ENCODE measurements around the gene MOGAT2.
"Not testable (repeated sequence)": the region's sequence is repeated elsewhere in the genome, so short reads cannot be mapped to it uniquely, and the experiment has no call there.

Gene MOGAT2

DNA sequence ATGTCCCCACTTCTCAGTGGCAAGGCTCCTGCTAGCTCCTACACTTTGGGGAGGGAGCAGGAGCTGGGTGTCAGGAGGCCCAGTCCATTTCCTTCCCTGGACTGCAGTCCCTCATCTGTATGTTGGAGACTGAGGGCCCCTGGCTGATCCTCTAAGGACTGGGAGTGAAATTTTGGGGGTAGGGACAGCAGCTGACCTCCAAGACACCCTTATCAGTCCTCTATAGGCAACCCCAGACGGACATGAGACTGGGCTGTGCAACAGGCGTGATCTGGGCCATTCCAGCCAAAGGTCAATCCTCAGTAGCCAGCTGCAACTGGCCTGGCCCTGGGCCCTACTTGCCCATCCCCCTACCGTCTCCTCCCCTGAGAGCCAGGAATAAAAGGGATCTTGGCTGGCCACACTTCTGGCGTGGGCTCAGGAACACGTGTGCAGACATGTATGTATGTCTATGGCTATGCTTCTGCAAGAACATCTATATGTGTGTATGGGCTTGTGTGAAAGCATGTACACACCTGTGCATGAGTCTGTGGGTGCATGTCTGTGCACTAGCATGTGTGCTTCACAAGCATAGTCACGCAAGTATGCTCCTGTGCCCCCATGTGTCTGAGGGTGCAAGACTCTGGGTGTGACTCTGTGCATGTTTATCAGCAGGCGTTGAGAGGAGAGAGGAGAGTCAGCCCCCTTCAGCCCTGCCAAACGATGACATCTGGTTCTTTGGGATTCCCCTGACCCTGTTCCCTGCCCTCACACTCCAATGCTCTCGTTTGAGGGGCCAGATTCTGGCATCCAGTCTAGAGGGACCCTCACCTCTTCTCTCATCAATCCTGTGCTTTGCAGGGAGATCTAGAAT lies 26.3 kb downstream of the MOGAT2 start:
- H3K9me2 ChIP-seq (replicated peaks; ENCODE audit: insufficient read depth, low read length), result no peaks in the 10 kb centered on the region
- TF ChIP-seq EZH2 (optimal IDR thresholded peaks at IDR 0.05; ENCODE audit: low read depth, low read length) (no peak), EZH2phosphoT487 (IDR thresholded peaks at IDR 0.05; ENCODE audit: low read length) (no peak)
- TF ChIP-seq, protein P1, sequence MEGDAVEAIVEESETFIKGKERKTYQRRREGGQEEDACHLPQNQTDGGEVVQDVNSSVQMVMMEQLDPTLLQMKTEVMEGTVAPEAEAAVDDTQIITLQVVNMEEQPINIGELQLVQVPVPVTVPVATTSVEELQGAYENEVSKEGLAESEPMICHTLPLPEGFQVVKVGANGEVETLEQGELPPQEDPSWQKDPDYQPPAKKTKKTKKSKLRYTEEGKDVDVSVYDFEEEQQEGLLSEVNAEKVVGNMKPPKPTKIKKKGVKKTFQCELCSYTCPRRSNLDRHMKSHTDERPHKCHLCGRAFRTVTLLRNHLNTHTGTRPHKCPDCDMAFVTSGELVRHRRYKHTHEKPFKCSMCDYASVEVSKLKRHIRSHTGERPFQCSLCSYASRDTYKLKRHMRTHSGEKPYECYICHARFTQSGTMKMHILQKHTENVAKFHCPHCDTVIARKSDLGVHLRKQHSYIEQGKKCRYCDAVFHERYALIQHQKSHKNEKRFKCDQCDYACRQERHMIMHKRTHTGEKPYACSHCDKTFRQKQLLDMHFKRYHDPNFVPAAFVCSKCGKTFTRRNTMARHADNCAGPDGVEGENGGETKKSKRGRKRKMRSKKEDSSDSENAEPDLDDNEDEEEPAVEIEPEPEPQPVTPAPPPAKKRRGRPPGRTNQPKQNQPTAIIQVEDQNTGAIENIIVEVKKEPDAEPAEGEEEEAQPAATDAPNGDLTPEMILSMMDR (IDR thresholded peaks at IDR 0.05; ENCODE audit: low read length), result no peak
- H3K36me3 ChIP-seq (replicated peaks; ENCODE audit: insufficient read depth, low read length), result no peaks in the 10 kb centered on the region
- no peaks in the 10 kb centered on the region for H3F3A ChIP-seq (ENCODE audit: insufficient read depth, low read length)
- no peak for DNase-seq
- H2AFZ ChIP-seq (ENCODE audit: low read length), result no peak overlapping the region
- no peak overlapping the region for H3K9ac ChIP-seq (ENCODE audit: low read length)
- H3K27ac ChIP-seq (ENCODE audit: low read length), result no peak overlapping the region
- no peaks in the 10 kb centered on the region for H3K4me1 ChIP-seq (ENCODE audit: low read length)
- H3K79me2 ChIP-seq (ENCODE audit: low read length), result no peaks in the 10 kb centered on the region
- H4K20me1 ChIP-seq (ENCODE audit: insufficient read depth, low read length), result no peaks in the 10 kb centered on the region
- H3K27me3 ChIP-seq (replicated peaks; ENCODE audit: insufficient read depth, low read length), result no peaks in the 10 kb centered on the region
- H3K4me2 ChIP-seq (ENCODE audit: low read depth, low read length), result no peak overlapping the region
- H3K9me3 ChIP-seq (replicated peaks; ENCODE audit: insufficient read depth, low read length), result no peaks in the 10 kb centered on the region
- no peak overlapping the region for H3K4me3 ChIP-seq (ENCODE audit: low read length)

DNA sequence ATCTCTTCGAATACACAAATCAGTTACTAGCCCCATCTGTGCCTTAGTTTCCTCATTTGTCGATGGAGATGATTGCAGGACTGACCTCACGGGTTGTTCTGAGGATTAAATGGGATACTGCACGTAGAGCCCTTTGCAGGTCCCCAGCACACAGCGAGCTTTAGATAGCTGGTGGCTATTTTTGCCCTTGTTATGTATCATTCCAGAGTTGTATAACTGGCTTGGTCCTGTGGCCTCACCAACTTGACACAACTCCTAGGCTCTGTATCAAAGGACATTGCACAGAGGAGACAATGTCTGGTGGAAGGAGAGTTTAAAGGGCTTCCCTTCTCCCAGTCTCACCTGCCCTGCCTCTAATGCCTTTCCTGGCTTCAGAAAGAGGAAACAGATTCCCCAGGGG lies 28.2 kb downstream of the MOGAT2 start:
- Histone ChIP-seq H2AFZ (ENCODE audit: low read length) (no peak overlapping the region), H3K4me3 (ENCODE audit: low read length) (no peak overlapping the region)

DNA sequence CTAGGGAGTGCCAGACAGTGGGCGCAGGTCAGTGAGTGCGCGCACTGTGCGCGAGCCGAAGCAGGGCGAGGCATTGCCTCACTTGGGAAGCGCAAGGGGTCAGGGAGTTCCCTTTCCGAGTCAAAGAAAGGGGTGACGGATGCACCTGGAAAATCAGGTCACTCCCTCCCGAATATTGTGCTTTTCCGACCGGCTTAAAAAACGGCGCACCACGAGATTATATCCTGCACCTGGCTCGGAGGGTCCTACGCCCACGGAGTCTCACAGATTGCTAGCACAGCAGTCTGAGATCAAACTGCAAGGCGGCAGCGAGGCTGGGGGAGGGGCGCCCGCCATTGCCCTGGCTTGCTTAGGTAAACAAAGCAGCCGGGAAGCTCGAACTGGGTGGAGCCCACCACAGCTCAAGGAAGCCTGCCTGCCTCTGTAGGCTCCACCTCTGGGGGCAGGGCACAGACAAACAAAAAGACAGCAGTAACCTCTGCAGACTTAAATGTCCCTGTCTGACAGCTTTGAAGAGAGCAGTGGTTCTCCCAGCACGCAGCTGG lies 31.2 kb downstream of the MOGAT2 start:
- H3F3A ChIP-seq (ENCODE audit: insufficient read depth, low read length); H3K9me3 ChIP-seq (replicated peaks; ENCODE audit: insufficient read depth, low read length): not testable (repeated sequence)

More for the DNA sequence above, 28.2 kb downstream of the MOGAT2 start:
- Histone ChIP-seq H3K27ac (ENCODE audit: low read length) (no peak overlapping the region), H3K79me2 (ENCODE audit: low read length) (no peaks in the 10 kb centered on the region), H3K36me3 (replicated peaks; ENCODE audit: insufficient read depth, low read length) (no peaks in the 10 kb centered on the region), H3K9me3 (replicated peaks; ENCODE audit: insufficient read depth, low read length) (no peaks in the 10 kb centered on the region), H3K4me2 (ENCODE audit: low read depth, low read length) (no peak overlapping the region), H3F3A (ENCODE audit: insufficient read depth, low read length) (no peaks in the 10 kb centered on the region), H3K9ac (ENCODE audit: low read length) (no peak overlapping the region), H3K27me3 (replicated peaks; ENCODE audit: insufficient read depth, low read length) (no peaks in the 10 kb centered on the region), H3K9me2 (replicated peaks; ENCODE audit: insufficient read depth, low read length) (no peaks in the 10 kb centered on the region), H4K20me1 (ENCODE audit: insufficient read depth, low read length) (no peaks in the 10 kb centered on the region), H3K4me1 (ENCODE audit: low read length) (no peaks in the 10 kb centered on the region)
- DNase-seq, result no peak
- TF ChIP-seq EZH2phosphoT487 (IDR thresholded peaks at IDR 0.05; ENCODE audit: low read length) (no peak), EZH2 (optimal IDR thresholded peaks at IDR 0.05; ENCODE audit: low read depth, low read length) (no peak)
- TF ChIP-seq, protein P1 (IDR thresholded peaks at IDR 0.05; ENCODE audit: low read length), result no peak

DNA sequence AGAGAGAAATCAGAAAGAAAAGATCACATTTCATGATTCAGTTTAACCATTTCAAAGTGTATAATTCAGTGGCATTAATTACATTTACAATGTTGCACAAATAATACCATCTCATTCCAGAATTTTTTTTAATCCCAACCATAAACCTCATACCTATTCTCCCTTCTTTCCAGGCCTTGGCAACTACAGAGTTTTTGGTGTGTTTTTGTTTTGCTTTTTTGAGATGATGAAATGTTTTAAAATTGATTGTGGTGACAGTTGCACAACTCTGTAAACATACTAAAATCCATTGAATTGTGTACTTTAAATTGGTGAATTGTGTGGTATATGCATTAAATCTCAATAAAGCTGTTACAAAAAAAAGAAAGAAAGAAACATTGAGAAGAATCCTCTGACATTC lies 37.3 kb downstream of the MOGAT2 start:
- not testable (repeated sequence) for H3K4me1 ChIP-seq (ENCODE audit: low read length); H3F3A ChIP-seq (ENCODE audit: insufficient read depth, low read length); DNase-seq; H3K9ac ChIP-seq (ENCODE audit: low read length); H3K79me2 ChIP-seq (ENCODE audit: low read length); H3K9me3 ChIP-seq (replicated peaks; ENCODE audit: insufficient read depth, low read length); H3K36me3 ChIP-seq (replicated peaks; ENCODE audit: insufficient read depth, low read length); H4K20me1 ChIP-seq (ENCODE audit: insufficient read depth, low read length); H3K27ac ChIP-seq (ENCODE audit: low read length); H3K9me2 ChIP-seq (replicated peaks; ENCODE audit: insufficient read depth, low read length); H2AFZ ChIP-seq (ENCODE audit: low read length); H3K4me3 ChIP-seq (ENCODE audit: low read length); H3K4me2 ChIP-seq (ENCODE audit: low read depth, low read length); H3K27me3 ChIP-seq (replicated peaks; ENCODE audit: insufficient read depth, low read length)

More for the DNA sequence above, 31.2 kb downstream of the MOGAT2 start:
- H3K79me2 ChIP-seq (ENCODE audit: low read length); H3K27ac ChIP-seq (ENCODE audit: low read length); H3K9ac ChIP-seq (ENCODE audit: low read length); H3K4me1 ChIP-seq (ENCODE audit: low read length); H3K4me2 ChIP-seq (ENCODE audit: low read depth, low read length); H3K36me3 ChIP-seq (replicated peaks; ENCODE audit: insufficient read depth, low read length); H3K4me3 ChIP-seq (ENCODE audit: low read length); DNase-seq; H3K27me3 ChIP-seq (replicated peaks; ENCODE audit: insufficient read depth, low read length); H2AFZ ChIP-seq (ENCODE audit: low read length); H3K9me2 ChIP-seq (replicated peaks; ENCODE audit: insufficient read depth, low read length); H4K20me1 ChIP-seq (ENCODE audit: insufficient read depth, low read length): not testable (repeated sequence)

Measured in MM.1S (cell line).